HepG2 (cell line): ENCODE results near the gene TFAM. TPM values are rescaled to one million over a fixed set of nuclear protein-coding genes. Genes with fewer than 3 reads are reported as not detected.
A peak's percentile ranks its signal among the peaks of the same experiment; 100 is the strongest.

Source experiments
- ATAC-seq: fragments of 200-7000 bp; cut with Tn5 transposase; 3 replicates; pipeline ENCODE4 v1.9.1; 2020; ENCODE audit warnings: mild to moderate bottlenecking, moderate library complexity
- BruUV-seq: library from RNA; stranded (reverse); fragments of 400-500 nt; replicated peaks from 2 replicates; lab custom pipeline; 2021; lab: Mats Ljungman, UMichigan
- CTCF ChIA-PET: fragments of 300-600 bp; formaldehyde crosslinking; extraction: SDS; loops from one replicate; lab custom pipeline; 2021; ENCODE audit warnings: low total read pairs, inconsistent platforms, low intra/inter-chr PET ratio; lab: Yijun Ruan, JAX
- POLR2A ChIA-PET: fragments of 350-600 bp; sonication (Branson Sonifier 250); formaldehyde crosslinking; loops from one replicate; lab custom pipeline; 2020; ENCODE audit warnings: antibody characterized with exemption, inconsistent platforms; lab: Yijun Ruan, JAX
- DNase-seq: peaks from one replicate; pipeline ENCODE4 v3.0.0-alpha.2; 2015; ENCODE audit warnings: low spot score
- FAIRE-seq: peaks from 3 replicates; lab custom pipeline; 2011; peaks lifted over from hg19 to GRCh38; lab: Jason Lieb, UNC
- H2AFZ ChIP-seq: one replicate; pipeline ENCODE4 v1.6.1; 2011; ENCODE audit warnings: low read length, inconsistent platforms
- H3K27ac ChIP-seq: fragments of 300-600 bp; 3 replicates; pipeline ENCODE4 v1.8.0; 2011; ENCODE audit warnings: mixed run types, mild to moderate bottlenecking, mixed read lengths, low read length, inconsistent platforms; ENCODE audit not compliant: insufficient read depth; ENCODE audit errors: extremely low read length
- H3K27me3 ChIP-seq, 2 experiments: fragments of 200-600 bp in 1 of 2; 2 replicates in 1 of 2; 3 replicates in 1 of 2; pipeline versions ENCODE4 v1.6.0 to v1.8.0; 2011; ENCODE audit warnings: low read length in 2 of 2, mild to moderate bottlenecking in 2 of 2, moderate library complexity in 2 of 2, inconsistent platforms in 1 of 2; ENCODE audit not compliant: insufficient read depth in 2 of 2, control insufficient read depth in 1 of 2
- H3K36me3 ChIP-seq, 2 experiments: fragments of 200-600 bp in 1 of 2; replicated peaks in 1 of 2; 2 replicates in 1 of 2; 3 replicates in 1 of 2; pipeline versions ENCODE4 v1.5.1 to v1.8.0; 2011; ENCODE audit warnings: low read length in 2 of 2, inconsistent platforms in 1 of 2; ENCODE audit not compliant: insufficient read depth in 2 of 2, control insufficient read depth in 1 of 2
- H3K4me1 ChIP-seq: 2 replicates; pipeline ENCODE4 v1.5.1; 2012; ENCODE audit warnings: low read length, inconsistent platforms; ENCODE audit not compliant: insufficient read depth
- H3K4me2 ChIP-seq: 2 replicates; pipeline ENCODE4 v1.6.0; 2011; ENCODE audit warnings: low read depth, low read length, inconsistent platforms
- H3K4me3 ChIP-seq, 3 experiments: fragments of 200-600 bp in 1 of 3; sonication (generic), shearing (Covaris generic) in 1 of 3; replicated peaks in 1 of 3; 2 replicates each; pipeline ENCODE4 v1.5.1; 2011 to 2016; ENCODE audit warnings: low read length in 3 of 3, inconsistent platforms in 2 of 3, low read depth in 2 of 3, mild to moderate bottlenecking in 2 of 3, control low read depth in 1 of 3, mixed read lengths in 1 of 3; ENCODE audit not compliant: insufficient read depth in 1 of 3
- H3K79me2 ChIP-seq: one replicate; pipeline ENCODE4 v1.6.1; 2011; ENCODE audit warnings: low read length, inconsistent platforms; ENCODE audit not compliant: insufficient read depth
- H3K9ac ChIP-seq: 2 replicates; pipeline ENCODE4 v1.6.0; 2011; ENCODE audit warnings: mild to moderate bottlenecking, low read depth, low read length, inconsistent platforms; ENCODE audit not compliant: insufficient read depth
- H3K9me3 ChIP-seq: 2 replicates; pipeline ENCODE4 v1.5.1; 2012; ENCODE audit warnings: mild to moderate bottlenecking, low read length
- H4K20me1 ChIP-seq: 2 replicates; pipeline ENCODE4 v1.6.0; 2011; ENCODE audit warnings: inconsistent platforms, mild to moderate bottlenecking, low read length, moderate library complexity; ENCODE audit not compliant: insufficient read depth
- AGO1 ChIP-seq: fragments of 200-400 bp; formaldehyde crosslinking; IDR thresholded peaks from 2 replicates; pipeline ENCODE4 v1.6.1; 2017; ENCODE audit warnings: mild to moderate bottlenecking, low read depth, low read length, moderate library complexity; ENCODE audit not compliant: poor library complexity, severe bottlenecking
- ATAD3A ChIP-seq: sonication (generic); formaldehyde crosslinking; IDR thresholded peaks from 2 replicates; pipeline ENCODE4 v1.4.0; 2020; ENCODE audit warnings: missing genetic modification reagents
- PHF8 ChIP-seq: sonication (generic); formaldehyde crosslinking; IDR thresholded peaks from 2 replicates; pipeline ENCODE4 v1.5.0; 2020; ENCODE audit warnings: missing genetic modification reagents
- SMC3 ChIP-seq: IDR thresholded peaks from 2 replicates; pipeline ENCODE4 v1.6.1; 2011; ENCODE audit warnings: low read length, improper control_type of control experiment
- ZNF777 ChIP-seq: sonication (generic); formaldehyde crosslinking; IDR thresholded peaks from 2 replicates; pipeline ENCODE4 v1.4.0; 2020; ENCODE audit warnings: missing genetic modification reagents
- WGBS: methylation state at CpG from one replicate; pipeline ENCODE4 v1.1.6; 2017; ENCODE audit warnings: low lambda C conversion rate; 5-methylcytosine and 5-hydroxymethylcytosine counted together
- in situ Hi-C: cut with HindIII; loops from 2 replicates; pipeline ENCODE4 v1.10.0; 2017; ENCODE audit warnings: low pct_unique_long_range_greater_than_20kb; ENCODE audit not compliant: extremely low pct_ligation_motif_present
- intact Hi-C: fragments of 100-400 bp; cut with micrococcal nuclease; formaldehyde crosslinking; loops from one replicate; pipeline ENCODE4 v1.10.0; 2022; ENCODE audit not compliant: unreplicated experiment
- polyA plus RNA-seq, 8 experiments: library from polyadenylated mRNA; depleted of rRNA in 3 of 8; stranded (reverse) in 7 of 8; unstranded in 1 of 8; fragments of >200 nt; fragmentation: Illumina TruSeq in 4 of 8; extraction: Trizol in 4 of 8; gene quantifications; 2 replicates each; pipeline versions ENCODE4 v1.2.1 to v1.2.3, GENCODE V29; 2011 to 2016; ENCODE audit warnings: low read depth in 4 of 8, missing spikeins in 1 of 8, mixed read lengths in 1 of 8; ENCODE audit not compliant: insufficient read depth in 1 of 8
- total RNA-seq, 5 experiments: library from RNA; depleted of rRNA; stranded (reverse); fragments of >200 nt; fragmentation: Illumina TruSeq; extraction: Trizol; gene quantifications; 2 replicates each; pipeline ENCODE4 v1.2.3, GENCODE V29; 2016; ENCODE audit warnings: low read depth in 1 of 5
- TF ChIP-seq, protein P1 (sequence below), 2 experiments: IDR thresholded peaks; 2 replicates each; pipeline ENCODE4 v1.6.1; 2011 to 2012; ENCODE audit warnings: low read length in 2 of 2, borderline replicate concordance in 1 of 2, low read depth in 1 of 2, mild to moderate bottlenecking in 1 of 2, moderate library complexity in 1 of 2
- TF ChIP-seq, protein P2 (sequence below): sonication (generic); formaldehyde crosslinking; IDR thresholded peaks from 2 replicates; pipeline ENCODE4 v1.4.0; 2020; ENCODE audit warnings: missing genetic modification reagents, mild to moderate bottlenecking, borderline replicate concordance

The TFAM gene
- total and polyA plus RNA-seq, 2 of the 13 experiments (the other 11 are each of a cell fraction or from before 2014, with no cell fraction given) = 18.4 to 125 TPM

DNA sequence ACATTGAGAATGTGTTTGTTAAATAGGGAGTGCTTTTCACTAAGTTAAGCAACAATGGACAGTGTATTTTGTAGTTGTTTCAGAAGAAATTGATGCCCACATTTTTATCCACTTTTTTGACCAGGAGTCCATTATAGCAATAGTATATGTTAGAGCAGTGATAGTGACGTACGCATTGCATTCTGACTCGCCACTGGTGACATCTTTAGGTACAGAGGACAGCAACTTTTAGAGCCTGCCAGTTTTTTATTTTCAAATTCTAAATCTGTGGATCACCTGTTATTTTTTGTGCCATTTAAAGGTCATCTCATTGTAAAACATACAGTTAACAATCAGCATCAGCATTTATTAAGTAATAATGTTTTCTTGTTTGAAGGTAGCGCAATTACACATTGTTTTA, 49.0 kb upstream of the TFAM start:
- H3K9me3 ChIP-seq = no peaks in the 10 kb centered on the region
- intact Hi-C loops = no loop called here
- H3K4me1 ChIP-seq = peaks cover 18% of the 10 kb centered on the region
- H3K36me3 ChIP-seq = no peaks in the 10 kb centered on the region
- ChIA-PET CTCF (no interaction called here), POLR2A (interaction anchor here (1.0 to 2.3 kb wide), 8 partner anchors 8 to 188 kb away, joined by 3 to 16 read pairs (median 6); partner anchors contain the start of genes CISD1 and TFAM)
- peak overlapping the region; percentile 70 for H3K4me2 ChIP-seq
- H3K4me3 ChIP-seq = peak overlapping the region; percentile 81 to 99 (median 90)
- H2AFZ ChIP-seq = no peak overlapping the region
- H4K20me1 ChIP-seq = no peaks in the 10 kb centered on the region
- no peak overlapping the region for H3K27ac ChIP-seq
- no TSS peak for BruUV-seq
- peak overlapping the region; percentile 75; the same call in 1 of the 2 replicates for H3K9ac ChIP-seq
- DNase-seq (no peak), FAIRE-seq (no peak), ATAC-seq (no peak)
- WGBS = 84% methylated on average over 4 of the region's 4 CpGs
- H3K79me2 ChIP-seq = peaks cover 26% of the 10 kb centered on the region
- in situ Hi-C loops = no loop called here
- H3K27me3 ChIP-seq = peaks cover 0 to 3% of the 10 kb centered on the region in 2 experiments; a peak in 1 of 5 replicates
- TF ChIP-seq, protein P1, sequence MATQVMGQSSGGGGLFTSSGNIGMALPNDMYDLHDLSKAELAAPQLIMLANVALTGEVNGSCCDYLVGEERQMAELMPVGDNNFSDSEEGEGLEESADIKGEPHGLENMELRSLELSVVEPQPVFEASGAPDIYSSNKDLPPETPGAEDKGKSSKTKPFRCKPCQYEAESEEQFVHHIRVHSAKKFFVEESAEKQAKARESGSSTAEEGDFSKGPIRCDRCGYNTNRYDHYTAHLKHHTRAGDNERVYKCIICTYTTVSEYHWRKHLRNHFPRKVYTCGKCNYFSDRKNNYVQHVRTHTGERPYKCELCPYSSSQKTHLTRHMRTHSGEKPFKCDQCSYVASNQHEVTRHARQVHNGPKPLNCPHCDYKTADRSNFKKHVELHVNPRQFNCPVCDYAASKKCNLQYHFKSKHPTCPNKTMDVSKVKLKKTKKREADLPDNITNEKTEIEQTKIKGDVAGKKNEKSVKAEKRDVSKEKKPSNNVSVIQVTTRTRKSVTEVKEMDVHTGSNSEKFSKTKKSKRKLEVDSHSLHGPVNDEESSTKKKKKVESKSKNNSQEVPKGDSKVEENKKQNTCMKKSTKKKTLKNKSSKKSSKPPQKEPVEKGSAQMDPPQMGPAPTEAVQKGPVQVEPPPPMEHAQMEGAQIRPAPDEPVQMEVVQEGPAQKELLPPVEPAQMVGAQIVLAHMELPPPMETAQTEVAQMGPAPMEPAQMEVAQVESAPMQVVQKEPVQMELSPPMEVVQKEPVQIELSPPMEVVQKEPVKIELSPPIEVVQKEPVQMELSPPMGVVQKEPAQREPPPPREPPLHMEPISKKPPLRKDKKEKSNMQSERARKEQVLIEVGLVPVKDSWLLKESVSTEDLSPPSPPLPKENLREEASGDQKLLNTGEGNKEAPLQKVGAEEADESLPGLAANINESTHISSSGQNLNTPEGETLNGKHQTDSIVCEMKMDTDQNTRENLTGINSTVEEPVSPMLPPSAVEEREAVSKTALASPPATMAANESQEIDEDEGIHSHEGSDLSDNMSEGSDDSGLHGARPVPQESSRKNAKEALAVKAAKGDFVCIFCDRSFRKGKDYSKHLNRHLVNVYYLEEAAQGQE (IDR thresholded peaks at IDR 0.05; ENCODE audit: borderline replicate concordance in 1 of 2, low read depth in 1 of 2, low read length in 2 of 2) = peak in 1 of 2 experiments; percentile 82; a peak in 2 of 4 replicates
- no peak for TF ChIP-seq PHF8 (CRISPR knock-in tag)

DNA sequence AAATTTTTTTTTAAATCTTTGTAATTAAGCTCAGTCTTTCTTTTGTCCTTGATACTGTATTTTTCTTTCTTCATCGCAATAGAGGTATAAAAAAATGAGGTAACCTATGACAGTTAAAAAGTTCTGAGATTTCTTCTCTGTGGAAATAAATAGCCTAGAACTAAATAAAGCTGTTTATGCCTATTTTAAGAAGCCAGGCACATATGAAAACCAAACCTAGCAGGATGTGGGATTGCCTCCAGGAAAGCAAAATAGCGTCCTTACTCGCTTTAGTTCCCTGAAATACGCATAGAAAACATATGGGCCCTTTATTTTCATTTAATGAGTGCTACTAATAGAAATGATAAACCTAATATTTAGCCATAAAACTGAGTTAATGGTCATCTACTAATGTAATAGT, 43.8 kb upstream of the TFAM start:
- peaks cover 3% of the 10 kb centered on the region; the same call in 1 of the 2 replicates for H4K20me1 ChIP-seq
- H3K79me2 ChIP-seq = peaks cover 19% of the 10 kb centered on the region

More for the DNA sequence above, 43.8 kb upstream of the TFAM start:
- no peak for ATAC-seq
- no peak for DNase-seq
- intact Hi-C loops (no loop called here), in situ Hi-C loops (no loop called here)
- H3K4me1 ChIP-seq = peaks cover 9% of the 10 kb centered on the region
- no peaks in the 10 kb centered on the region; a peak in 1 of 5 replicates for H3K36me3 ChIP-seq
- H3K9ac ChIP-seq = no peak overlapping the region
- TF ChIP-seq ATAD3A = no peak
- no peak for TF ChIP-seq AGO1
- TF ChIP-seq, protein P2, sequence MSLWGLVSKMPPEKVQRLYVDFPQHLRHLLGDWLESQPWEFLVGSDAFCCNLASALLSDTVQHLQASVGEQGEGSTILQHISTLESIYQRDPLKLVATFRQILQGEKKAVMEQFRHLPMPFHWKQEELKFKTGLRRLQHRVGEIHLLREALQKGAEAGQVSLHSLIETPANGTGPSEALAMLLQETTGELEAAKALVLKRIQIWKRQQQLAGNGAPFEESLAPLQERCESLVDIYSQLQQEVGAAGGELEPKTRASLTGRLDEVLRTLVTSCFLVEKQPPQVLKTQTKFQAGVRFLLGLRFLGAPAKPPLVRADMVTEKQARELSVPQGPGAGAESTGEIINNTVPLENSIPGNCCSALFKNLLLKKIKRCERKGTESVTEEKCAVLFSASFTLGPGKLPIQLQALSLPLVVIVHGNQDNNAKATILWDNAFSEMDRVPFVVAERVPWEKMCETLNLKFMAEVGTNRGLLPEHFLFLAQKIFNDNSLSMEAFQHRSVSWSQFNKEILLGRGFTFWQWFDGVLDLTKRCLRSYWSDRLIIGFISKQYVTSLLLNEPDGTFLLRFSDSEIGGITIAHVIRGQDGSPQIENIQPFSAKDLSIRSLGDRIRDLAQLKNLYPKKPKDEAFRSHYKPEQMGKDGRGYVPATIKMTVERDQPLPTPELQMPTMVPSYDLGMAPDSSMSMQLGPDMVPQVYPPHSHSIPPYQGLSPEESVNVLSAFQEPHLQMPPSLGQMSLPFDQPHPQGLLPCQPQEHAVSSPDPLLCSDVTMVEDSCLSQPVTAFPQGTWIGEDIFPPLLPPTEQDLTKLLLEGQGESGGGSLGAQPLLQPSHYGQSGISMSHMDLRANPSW (CRISPR knock-in tag) = no peak
- no peak for TF ChIP-seq SMC3
- TF ChIP-seq ZNF777 (CRISPR knock-in tag) = no peak
- BruUV-seq = no TSS peak
- no peak overlapping the region for H3K4me3 ChIP-seq
- H3K4me2 ChIP-seq = no peak overlapping the region
- ChIA-PET POLR2A (no interaction called here), CTCF (no interaction called here)
- no peak overlapping the region for H3K27ac ChIP-seq
- no peaks in the 10 kb centered on the region for H3K9me3 ChIP-seq
- no peak for FAIRE-seq
- 97% methylated on average over 4 of the region's 4 CpGs for WGBS
- H3K27me3 ChIP-seq = no peaks in the 10 kb centered on the region
- H2AFZ ChIP-seq = no peak overlapping the region
